ENCODE results near the gene GPD2.

GPD2 gene

DNA sequence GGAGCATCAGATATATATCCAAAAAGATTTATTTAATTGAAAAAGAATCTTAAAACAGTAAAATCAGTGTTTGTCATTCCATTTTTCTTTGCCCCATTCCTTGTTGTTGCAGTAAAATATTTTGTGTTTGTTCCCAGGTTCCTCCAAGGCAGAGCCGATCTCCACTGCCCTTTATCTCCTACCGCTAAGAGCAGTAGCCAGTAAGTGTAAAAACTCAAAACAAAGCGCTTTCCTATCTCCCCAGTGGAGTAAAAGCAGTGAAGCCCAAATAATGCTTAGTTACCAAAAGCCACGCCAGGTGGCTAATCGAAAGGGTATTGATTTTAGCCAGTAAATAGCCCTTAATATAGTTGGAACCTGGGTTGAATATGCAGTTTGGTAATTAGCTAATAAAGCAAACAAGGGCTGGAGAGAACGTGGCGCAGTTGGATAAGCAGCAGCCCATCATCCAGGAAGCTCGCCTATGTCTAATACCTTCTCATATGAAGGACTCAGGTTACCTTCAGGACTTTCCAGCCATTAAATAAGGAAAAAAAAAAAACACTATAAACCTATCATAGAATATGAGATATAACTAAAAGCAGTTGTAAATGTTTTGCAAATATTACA, 12.4 kb upstream of the GPD2 start:
- in situ Hi-C loops (cut with MboI; ENCODE audit: low sequenced_read_pairs, unreplicated experiment) = no loop called here
- TF ChIP-seq, protein P1, sequence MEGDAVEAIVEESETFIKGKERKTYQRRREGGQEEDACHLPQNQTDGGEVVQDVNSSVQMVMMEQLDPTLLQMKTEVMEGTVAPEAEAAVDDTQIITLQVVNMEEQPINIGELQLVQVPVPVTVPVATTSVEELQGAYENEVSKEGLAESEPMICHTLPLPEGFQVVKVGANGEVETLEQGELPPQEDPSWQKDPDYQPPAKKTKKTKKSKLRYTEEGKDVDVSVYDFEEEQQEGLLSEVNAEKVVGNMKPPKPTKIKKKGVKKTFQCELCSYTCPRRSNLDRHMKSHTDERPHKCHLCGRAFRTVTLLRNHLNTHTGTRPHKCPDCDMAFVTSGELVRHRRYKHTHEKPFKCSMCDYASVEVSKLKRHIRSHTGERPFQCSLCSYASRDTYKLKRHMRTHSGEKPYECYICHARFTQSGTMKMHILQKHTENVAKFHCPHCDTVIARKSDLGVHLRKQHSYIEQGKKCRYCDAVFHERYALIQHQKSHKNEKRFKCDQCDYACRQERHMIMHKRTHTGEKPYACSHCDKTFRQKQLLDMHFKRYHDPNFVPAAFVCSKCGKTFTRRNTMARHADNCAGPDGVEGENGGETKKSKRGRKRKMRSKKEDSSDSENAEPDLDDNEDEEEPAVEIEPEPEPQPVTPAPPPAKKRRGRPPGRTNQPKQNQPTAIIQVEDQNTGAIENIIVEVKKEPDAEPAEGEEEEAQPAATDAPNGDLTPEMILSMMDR (IDR thresholded peaks at IDR 0.05; ENCODE audit: borderline replicate concordance, control extremely low read depth, extremely low read depth, insufficient read depth, missing control alignments) = no peak
- DNase-seq (ENCODE audit: low spot score) = no peak

DNA sequence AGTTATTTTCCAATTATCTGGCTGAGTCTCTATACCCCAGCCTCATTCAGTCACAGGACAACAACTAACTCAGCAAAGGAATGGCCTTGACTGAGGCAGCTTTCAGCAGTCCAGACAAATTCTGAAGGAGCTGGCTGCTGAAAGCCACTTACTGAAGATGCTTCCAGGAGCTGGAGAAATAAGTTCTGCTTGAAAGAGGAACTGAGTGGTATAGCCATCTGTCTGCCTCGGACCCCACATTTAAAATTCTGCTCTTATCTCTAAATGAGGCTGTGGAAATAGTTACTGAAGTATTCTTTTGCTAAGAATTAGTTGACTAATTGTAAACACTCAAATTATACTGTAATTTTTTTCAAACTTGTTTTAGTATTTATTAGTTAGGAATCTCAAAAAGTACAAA, 9.1 kb upstream of the GPD2 start:
- TF ChIP-seq, protein P1 (IDR thresholded peaks at IDR 0.05; ENCODE audit: borderline replicate concordance, control extremely low read depth, extremely low read depth, insufficient read depth, missing control alignments) = no peak
- in situ Hi-C loops (cut with MboI; ENCODE audit: low sequenced_read_pairs, unreplicated experiment) = no loop called here
- DNase-seq (ENCODE audit: low spot score) = no peak

DNA sequence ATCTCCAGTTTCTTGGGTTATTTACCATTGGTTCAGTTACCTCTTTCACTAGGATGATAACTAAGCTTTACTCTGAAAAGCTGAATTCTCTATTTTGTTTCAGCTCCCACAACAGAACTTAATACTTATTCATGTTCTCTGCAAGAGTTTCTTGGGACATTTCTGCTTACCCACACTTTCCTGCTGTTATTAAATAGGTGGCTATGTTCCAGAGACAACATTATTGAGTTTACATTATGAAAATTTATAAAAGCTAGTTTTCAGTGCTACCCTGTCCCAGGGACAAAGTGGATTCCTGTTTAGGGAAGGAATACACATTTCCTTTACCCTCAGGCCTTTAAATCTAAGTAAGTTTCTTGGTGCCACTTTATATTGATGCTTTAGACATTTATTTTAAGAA, 7.0 kb upstream of the GPD2 start:
- no peak for DNase-seq (ENCODE audit: low spot score)
- TF ChIP-seq, protein P1 (IDR thresholded peaks at IDR 0.05; ENCODE audit: borderline replicate concordance, control extremely low read depth, extremely low read depth, insufficient read depth, missing control alignments) = no peak
- in situ Hi-C loops (cut with MboI; ENCODE audit: low sequenced_read_pairs, unreplicated experiment) = no loop called here

DNA sequence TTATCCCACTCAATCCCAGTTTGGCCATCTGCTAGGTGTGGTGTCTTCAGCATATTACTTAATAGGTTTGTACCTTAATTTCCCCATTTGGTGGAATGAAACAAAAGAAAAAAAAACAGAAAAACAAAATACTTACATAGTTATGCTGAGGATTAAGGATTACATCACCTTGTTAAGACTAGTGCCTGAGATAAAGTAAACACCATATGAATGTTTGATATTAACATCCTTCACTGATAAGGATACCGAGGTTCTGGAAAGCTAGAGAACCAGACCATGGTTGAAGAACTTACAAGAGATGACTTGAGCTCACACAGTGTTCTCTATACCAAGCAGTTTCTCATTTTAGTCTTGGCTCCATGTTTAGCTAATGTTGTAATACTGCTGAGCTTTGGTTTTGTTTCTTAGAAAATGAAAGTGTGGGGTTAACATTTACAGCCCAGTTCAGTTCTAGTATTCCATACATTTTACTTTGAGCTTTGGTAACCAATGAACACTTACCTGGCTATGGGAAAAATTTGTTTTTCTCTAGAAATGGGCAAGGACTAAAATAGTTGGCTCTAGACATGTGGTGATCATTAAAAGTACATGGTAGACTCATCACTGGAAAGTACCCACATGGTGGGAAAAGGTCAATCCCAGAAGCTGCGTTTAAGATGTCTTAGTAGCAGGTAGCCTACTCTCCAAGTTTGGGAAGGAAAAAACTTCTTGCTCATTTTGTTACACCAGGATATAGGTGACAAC, 5.8 kb upstream of the GPD2 start:
- TF ChIP-seq, protein P1 (IDR thresholded peaks at IDR 0.05; ENCODE audit: borderline replicate concordance, control extremely low read depth, extremely low read depth, insufficient read depth, missing control alignments) = no peak
- in situ Hi-C loops (cut with MboI; ENCODE audit: low sequenced_read_pairs, unreplicated experiment) = no loop called here
- DNase-seq (ENCODE audit: low spot score) = peak; percentile 22

DNA sequence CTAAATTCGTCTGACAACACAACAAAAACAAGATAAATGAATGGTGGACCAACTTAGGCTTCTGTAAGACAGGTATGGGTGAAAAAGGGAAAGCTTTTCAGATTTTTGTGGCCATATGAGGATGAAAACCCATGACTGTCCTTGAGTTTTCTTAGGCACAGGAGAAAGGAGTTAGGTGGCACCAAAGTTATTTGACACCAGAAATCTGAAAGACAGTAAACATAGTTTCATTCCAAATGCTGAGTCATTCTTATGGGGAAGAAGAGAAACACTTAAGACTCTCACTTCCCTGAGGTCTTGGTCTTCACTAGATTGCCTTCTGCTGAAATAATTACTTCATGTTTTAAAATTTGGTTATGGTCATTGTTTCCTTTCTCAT, 5.2 kb upstream of the GPD2 start:
- in situ Hi-C loops (cut with MboI; ENCODE audit: low sequenced_read_pairs, unreplicated experiment) = no loop called here
- TF ChIP-seq, protein P1 (IDR thresholded peaks at IDR 0.05; ENCODE audit: borderline replicate concordance, control extremely low read depth, extremely low read depth, insufficient read depth, missing control alignments) = no peak
- peak; percentile 65 for DNase-seq (ENCODE audit: low spot score)

DNA sequence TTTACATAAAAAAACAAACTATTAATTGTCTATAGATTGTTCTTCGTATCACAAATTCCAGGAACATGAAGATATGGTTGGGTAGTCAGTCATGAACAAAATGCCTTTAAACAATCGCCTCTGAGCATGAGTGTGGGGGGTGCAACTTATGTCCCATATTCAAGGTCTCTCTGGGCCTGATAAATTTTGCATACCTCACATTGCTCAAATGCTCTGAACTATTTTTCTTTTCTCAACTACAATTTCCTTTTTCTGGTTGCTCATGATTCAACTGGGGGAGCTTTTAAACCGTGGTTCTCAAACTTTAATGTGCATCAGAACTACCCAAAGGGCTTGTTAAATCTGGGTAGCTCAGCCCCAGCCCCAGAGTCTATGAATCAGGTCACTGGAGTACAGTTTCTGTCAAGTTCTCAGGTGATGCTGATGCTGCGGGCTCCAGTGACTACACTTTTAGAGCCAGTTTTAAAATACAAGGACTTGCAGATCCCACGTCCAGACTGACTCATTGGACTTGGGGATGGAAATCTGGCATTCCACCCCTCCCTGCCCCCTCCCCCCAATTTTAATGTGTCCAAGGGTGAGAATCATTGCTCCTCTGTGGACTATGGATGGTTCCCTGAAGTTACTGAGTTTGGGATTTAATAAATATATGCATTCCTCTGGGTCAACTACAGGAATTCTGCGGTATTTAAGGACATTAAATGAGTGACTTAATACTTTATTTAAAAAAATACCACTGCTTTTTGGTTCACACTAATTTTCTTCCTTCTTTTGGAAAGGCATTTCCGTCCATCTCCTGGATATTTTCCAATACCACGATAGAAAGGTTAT, 1.5 kb upstream of the GPD2 start:
- peak; percentile 25 for DNase-seq (ENCODE audit: low spot score)
- in situ Hi-C loops (cut with MboI; ENCODE audit: low sequenced_read_pairs, unreplicated experiment) = no loop called here
- TF ChIP-seq, protein P1 (IDR thresholded peaks at IDR 0.05; ENCODE audit: borderline replicate concordance, control extremely low read depth, extremely low read depth, insufficient read depth, missing control alignments) = no peak

Data from GM13976 (cell line).